Measurements from ENCODE around the gene PLA2G4B.

DNA sequence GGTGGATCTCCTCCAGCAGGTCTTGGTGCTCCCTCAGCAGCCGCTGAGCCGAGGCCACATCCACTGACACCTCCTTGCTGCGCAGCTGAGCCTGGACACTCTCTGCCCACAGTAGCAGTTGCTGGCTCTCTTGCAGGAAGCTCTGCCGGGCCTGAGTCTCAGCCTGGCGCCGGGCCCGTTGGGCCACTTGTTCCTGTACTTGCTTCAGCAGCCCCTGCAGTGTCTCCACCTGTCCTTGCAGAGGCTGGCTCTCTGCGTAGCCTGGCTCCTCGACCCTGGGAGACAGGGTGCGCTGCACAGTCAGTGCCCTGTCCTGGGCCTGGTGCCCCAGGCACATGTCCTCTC, 39.7 kb downstream of the PLA2G4B start:
- TF ChIP-seq CTCF (IDR thresholded peaks at IDR 0.05), result no peak
- no peak for TF ChIP-seq POLR2A (IDR thresholded peaks at IDR 0.05)
- no peak for TF ChIP-seq POLR2AphosphoS5 (IDR thresholded peaks at IDR 0.05)

Measured in prostate gland (tissue), 2 donors.